Right lobe of liver (tissue), 6 donors: ENCODE results near the gene TBK1. TPM values are rescaled to one million over a fixed set of nuclear protein-coding genes. Genes with fewer than 3 reads are reported as not detected.

Experiments
- ATAC-seq, 4 donors: fragments of 200-7000 bp; cut with Tn5 transposase; one replicate each; pipeline ENCODE4 v1.9.1; 2020; ENCODE audit warnings: mild to moderate bottlenecking in 4 of 4, moderate library complexity in 4 of 4
- DNase-seq, 3 donors: peaks; one replicate each; pipeline ENCODE4 v3.0.0-alpha.2; 2020
- H3K27ac ChIP-seq, 3 donors: fragments of 200-600 bp; one replicate each; pipeline ENCODE4 v1.8.0; 2022
- H3K27me3 ChIP-seq, 2 donors: fragments of 200-600 bp; one replicate each; pipeline ENCODE4 v1.8.0; 2022
- H3K36me3 ChIP-seq, 4 donors: fragments of 200-600 bp; sonication (generic) in 1 of 4; one replicate each; pipeline versions ENCODE4 v1.5.1 to v1.8.0; 2017 to 2022; ENCODE audit warnings: control low read depth in 1 of 4
- H3K4me1 ChIP-seq, 4 donors: fragments of 200-600 bp; sonication (generic) in 1 of 4; one replicate each; pipeline versions ENCODE4 v1.5.1 to v1.8.0; 2017 to 2022; ENCODE audit warnings: control low read depth in 1 of 4
- H3K4me3 ChIP-seq, 3 donors: fragments of 200-600 bp; one replicate each; pipeline ENCODE4 v1.8.0; 2022
- H3K9me3 ChIP-seq, 4 donors: fragments of 200-600 bp; sonication (generic) in 1 of 4; one replicate each; pipeline versions ENCODE4 v1.5.1 to v1.8.0; 2017 to 2022; ENCODE audit warnings: control low read depth in 1 of 4
- CTCF ChIP-seq, 4 donors: fragments of 200-600 bp in 3 of 4; fragments of 450-650 bp in 1 of 4; IDR thresholded peaks; one replicate each; pipeline versions ENCODE4 v1.5.1 to v1.8.0; 2016 to 2022; ENCODE audit warnings: antibody characterized with exemption in 4 of 4, mild to moderate bottlenecking in 2 of 4
- POLR2A ChIP-seq: fragments of 450-650 bp; IDR thresholded peaks from one replicate; pipeline ENCODE4 v1.6.1; 2017; ENCODE audit warnings: antibody characterized with exemption, mild to moderate bottlenecking
- WGBS: methylation state at CpG from one replicate; pipeline ENCODE4 v1.1.6; 2018; ENCODE audit warnings: low coverage, low lambda C conversion rate; ENCODE audit not compliant: insufficient coverage; ENCODE audit errors: missing lambda C conversion rate; 5-methylcytosine and 5-hydroxymethylcytosine counted together
- intact Hi-C, 2 donors: fragments of 100-400 bp; cut with DNase I; formaldehyde crosslinking; loops; one replicate each; pipeline versions ENCODE4 v1.11.2 to v1.14.1; 2022
- total RNA-seq, 6 experiments: library from RNA; depleted of rRNA in 2 of 6; stranded (reverse); fragments of >200 nt in 2 of 6; fragmentation: NEBNext Ultra II Directional in 3 of 6; extraction: Animal tissue kit (Norgen Biotek cat#: 25700) in 3 of 6; gene quantifications; one replicate each; pipeline versions ENCODE4 v1.1.0 to v1.2.4, GENCODE V29; 2016 to 2023
- donor health status: DM: no; HTN: yes; CAD: no.
- donor health status: DM: no; HTN: no; CAD: no.
- donor health status: DM: no; HTN: no; CAD: no.
- donor health status: DM: no; HTN: yes; CAD: no.
- donor health status: DM: no; HTN: yes; CAD: no.

The TBK1 gene
- total RNA-seq, 6 experiments from 2014 or later, result 9.0 to 21.8 (median 14.0) TPM

GRCh38 chr12:64456119-64456518, 4.2 kb downstream of the TBK1 start:
- Histone ChIP-seq H3K4me1 (peaks cover 0 to 30% (median 2%) of the 10 kb centered on the region in 4 donors), H3K36me3 (no peaks in the 10 kb centered on the region), H3K27me3 (no peaks in the 10 kb centered on the region), H3K27ac (no peak overlapping the region), H3K4me3 (no peak overlapping the region), H3K9me3 (no peaks in the 10 kb centered on the region)
- ATAC-seq (no peak), DNase-seq (no peak)
- no peak for TF ChIP-seq POLR2A
- TF ChIP-seq CTCF (IDR thresholded peaks at IDR 0.05), result no peak
- intact Hi-C loops, result no loop called here

- Histone ChIP-seq H3K27ac (peak overlapping the region; percentile 1 to 20 (median 6)), H3K9me3 (no peaks in the 10 kb centered on the region), H3K4me1 (peaks cover 0 to 33% (median 2%) of the 10 kb centered on the region in 4 donors), H3K4me3 (no peak overlapping the region), H3K27me3 (no peaks in the 10 kb centered on the region), H3K36me3 (no peaks in the 10 kb centered on the region)
- ATAC-seq, result peak in 3 of 4 donors; percentile 20 to 51 (median 25)
- TF ChIP-seq POLR2A, result no peak
- no peak for TF ChIP-seq CTCF (IDR thresholded peaks at IDR 0.05)
- 40% methylated on average over 6 of the region's 6 CpGs for WGBS
- intact Hi-C loops, result no loop called here
- DNase-seq, result no peak
Observed at GRCh38 chr12:64457032-64457431, 5.1 kb downstream of the TBK1 start.

- DNase-seq (no peak), ATAC-seq (peak in 1 of 4 donors; percentile 47)
- H3K27me3 ChIP-seq, result no peaks in the 10 kb centered on the region
- H3K4me1 ChIP-seq, result peaks cover 0 to 38% (median 2%) of the 10 kb centered on the region in 4 donors
- H3K4me3 ChIP-seq, result no peak overlapping the region
- 77% methylated on average over 3 of the region's 3 CpGs for WGBS
- H3K9me3 ChIP-seq, result no peaks in the 10 kb centered on the region
- no peaks in the 10 kb centered on the region for H3K36me3 ChIP-seq
- intact Hi-C loops, result no loop called here
- H3K27ac ChIP-seq, result peak overlapping the region; percentile 1 to 20 (median 6)
- TF ChIP-seq POLR2A (no peak), CTCF (IDR thresholded peaks at IDR 0.05) (no peak)
Observed at GRCh38 chr12:64457466-64457865, 5.5 kb downstream of the TBK1 start.

- ATAC-seq (peak in 1 of 4 donors; percentile 36), DNase-seq (no peak)
- no peaks in the 10 kb centered on the region for H3K27me3 ChIP-seq
- H3K4me1 ChIP-seq, result peaks cover 0 to 38% (median 2%) of the 10 kb centered on the region in 4 donors
- no peaks in the 10 kb centered on the region for H3K36me3 ChIP-seq
- TF ChIP-seq CTCF (IDR thresholded peaks at IDR 0.05), result no peak
- TF ChIP-seq POLR2A, result no peak
- H3K9me3 ChIP-seq, result no peaks in the 10 kb centered on the region
- H3K4me3 ChIP-seq, result no peak overlapping the region
- 74% methylated on average over 4 of the region's 4 CpGs for WGBS
- peak overlapping the region in 1 of 3 donors; percentile 20 for H3K27ac ChIP-seq
- intact Hi-C loops, result no loop called here
Observed at GRCh38 chr12:64457923-64458322, 6.0 kb downstream of the TBK1 start.
